ENCODE measurements around the gene CYBA.

Gene CYBA

GRCh38 chr16:88627531-88628411 lies 23.1 kb downstream of the CYBA start:
- DNase-seq, result no peak

- DNase-seq, result no peak
Measured at GRCh38 chr16:88626646-88627045, 24.2 kb downstream of the CYBA start.

DNA sequence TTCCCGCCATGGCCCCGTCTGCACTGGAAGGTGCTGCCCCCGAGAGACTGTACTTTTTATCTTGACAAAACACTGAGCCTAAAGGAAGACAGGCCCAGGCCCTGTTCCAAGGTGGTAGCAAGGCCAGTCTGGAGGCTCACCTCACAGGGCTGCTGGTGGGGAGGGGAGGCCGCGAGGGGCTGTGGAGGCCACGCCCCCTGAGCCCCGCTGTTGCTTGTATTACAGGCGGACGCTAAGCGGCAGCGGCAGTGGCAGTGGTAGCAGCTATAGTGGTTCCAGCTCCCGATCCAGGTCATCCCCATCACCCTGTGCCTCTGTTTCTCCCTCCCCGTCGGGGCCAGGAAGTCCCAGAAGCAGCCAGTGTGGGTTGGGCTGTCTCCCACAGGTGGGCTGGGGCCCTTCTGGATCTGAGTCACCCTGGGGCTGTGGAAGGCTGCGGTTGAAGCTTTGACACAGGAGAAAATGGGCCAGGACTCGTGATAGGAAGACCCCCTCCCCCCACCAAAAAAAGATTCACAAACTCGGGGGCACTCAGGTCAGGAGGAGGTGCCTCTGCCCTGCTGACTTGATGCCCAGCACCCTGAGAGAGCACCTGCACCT lies 25.8 kb downstream of the CYBA start:
- peak; percentile 5 for DNase-seq

DNA sequence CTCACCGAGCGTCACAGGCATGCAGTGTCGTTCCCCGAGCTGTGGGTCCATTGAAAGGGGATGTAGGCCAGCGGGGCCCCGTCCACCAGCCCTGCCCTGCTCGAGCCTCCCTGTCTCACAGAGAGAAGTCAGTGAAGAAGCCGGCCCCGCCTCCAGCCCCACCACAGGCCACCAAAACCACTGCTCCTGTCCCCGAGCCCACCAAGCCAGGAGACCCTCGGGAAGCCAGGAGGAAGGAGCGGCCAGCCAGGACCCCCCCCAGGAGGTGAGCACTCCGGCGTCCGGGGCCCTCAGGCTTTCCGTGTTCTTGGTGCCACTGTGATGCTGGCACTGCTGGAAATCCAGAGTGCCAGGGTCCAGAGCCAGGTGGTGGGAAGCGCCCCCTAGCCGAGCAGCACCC lies 26.4 kb downstream of the CYBA start:
- no peak for DNase-seq

DNA sequence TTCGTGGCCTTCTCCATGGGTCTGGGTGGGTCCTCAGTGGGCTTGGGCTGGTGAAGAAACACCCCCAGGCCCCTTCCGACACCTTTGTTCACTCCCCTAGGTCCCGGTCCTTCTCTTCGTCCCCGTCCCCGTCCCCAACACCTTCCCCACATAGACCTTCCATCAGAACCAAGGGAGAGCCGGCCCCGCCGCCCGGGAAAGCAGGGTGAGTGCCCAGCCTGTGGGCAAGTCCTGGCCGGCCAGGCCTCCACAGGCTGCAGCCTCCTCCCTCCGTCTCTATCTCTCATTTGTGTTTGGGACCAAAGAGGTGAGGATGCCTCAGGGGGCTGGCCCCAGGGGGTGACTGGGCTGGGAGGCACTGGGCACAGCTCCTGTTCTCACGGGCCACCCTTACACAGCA lies 27.0 kb downstream of the CYBA start:
- DNase-seq, result no peak

- no peak for DNase-seq
Measured at GRCh38 chr16:88622866-88623265, 28.0 kb downstream of the CYBA start.

DNA sequence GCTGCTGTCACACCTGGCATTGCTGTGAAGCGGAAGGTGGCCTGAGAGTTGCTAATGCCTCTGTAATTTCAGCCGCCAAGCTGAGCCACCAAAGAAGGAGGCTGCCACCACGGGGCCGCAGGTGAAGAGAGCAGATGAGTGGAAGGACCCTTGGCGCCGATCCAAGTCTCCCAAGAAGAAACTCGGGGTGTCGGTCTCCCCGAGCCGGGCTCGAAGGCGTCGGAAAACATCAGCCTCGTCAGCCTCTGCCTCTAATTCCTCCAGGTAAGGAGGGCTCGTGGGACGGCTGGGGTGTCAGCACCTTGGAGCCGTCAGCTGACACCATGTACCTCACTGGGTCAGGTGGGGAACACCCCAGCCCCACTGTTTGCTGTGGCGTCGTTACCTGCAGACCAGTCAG lies 28.7 kb downstream of the CYBA start:
- DNase-seq, result no peak

DNA sequence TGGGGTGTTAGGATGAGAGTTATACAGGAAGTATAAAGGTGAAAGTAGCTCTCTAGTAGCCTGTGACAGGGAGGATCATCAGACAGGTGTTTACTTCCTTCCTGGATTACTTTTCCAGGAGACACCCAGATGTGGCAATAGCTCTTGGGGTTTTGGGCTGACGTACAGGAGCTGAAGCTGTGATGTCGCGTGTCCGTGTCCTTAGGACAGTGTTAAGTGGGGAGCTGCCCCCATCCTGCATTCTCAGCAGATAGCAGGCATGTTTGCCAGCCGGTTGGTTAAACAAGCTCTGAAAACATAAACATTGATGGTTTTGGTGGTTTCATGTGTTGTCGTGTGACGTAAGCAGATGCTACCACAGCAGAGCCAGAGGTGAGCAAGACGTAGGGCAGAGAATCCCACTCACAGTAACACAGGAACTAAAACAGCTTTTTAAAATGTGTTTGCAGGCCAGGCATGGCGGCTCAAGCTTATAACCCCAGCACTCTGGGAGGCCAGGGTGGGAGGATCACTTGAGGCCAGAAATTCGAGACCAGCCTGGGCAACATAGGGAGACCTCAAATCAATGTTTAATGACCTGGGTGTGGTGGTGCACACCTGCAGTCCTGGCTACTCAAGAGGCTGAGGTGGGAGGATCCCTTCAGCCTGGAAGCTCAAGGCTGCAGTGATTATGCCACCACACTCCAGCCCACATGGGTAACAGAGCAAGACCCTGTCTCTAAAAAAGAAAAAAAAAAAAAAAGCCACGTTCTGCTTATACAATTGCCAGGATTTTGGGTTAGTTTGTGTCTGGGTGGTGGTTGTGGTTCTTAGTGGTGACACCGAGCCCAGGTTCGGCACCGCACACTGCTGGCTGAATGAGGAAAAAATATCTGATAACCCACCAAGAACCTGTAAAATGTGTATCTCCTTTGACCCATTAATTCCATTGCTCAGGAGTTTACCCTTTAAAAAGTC lies 30.7 kb downstream of the CYBA start:
- DNase-seq, result no peak

DNA sequence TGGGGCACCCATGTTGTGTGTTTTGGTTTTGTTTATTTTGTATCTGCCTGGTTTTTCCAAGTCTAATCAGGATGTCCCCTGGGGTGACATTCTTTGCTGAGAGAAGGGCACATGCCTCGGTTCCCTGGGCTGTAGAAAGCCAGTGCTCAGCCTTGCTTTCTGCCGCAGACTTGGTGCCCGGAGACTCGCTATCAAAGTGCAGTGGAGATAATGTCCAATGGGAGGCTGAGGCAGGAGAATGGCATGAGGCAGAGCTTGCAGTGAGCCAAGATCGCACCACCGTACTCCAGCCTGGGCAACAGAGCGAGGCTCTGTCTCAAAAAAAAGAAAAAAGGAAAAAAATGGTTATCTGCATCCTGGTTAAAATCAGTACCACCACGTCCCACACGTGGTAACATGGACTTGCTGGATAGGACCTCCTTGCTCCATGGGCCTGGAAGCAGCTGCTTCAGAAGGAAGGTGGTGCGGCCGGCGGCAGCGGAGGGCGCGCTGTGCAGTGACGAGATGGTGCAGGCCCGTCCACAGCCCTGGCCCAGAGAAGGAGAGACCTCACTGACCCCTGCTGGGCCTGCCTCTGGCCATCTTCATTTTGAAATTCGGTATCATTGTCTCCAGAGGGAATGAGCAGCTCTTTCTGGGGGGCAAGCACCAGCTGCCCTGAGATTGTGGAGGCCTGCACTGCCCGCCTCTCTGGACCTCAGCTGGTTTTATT lies 31.7 kb downstream of the CYBA start:
- no peak for DNase-seq

DNA sequence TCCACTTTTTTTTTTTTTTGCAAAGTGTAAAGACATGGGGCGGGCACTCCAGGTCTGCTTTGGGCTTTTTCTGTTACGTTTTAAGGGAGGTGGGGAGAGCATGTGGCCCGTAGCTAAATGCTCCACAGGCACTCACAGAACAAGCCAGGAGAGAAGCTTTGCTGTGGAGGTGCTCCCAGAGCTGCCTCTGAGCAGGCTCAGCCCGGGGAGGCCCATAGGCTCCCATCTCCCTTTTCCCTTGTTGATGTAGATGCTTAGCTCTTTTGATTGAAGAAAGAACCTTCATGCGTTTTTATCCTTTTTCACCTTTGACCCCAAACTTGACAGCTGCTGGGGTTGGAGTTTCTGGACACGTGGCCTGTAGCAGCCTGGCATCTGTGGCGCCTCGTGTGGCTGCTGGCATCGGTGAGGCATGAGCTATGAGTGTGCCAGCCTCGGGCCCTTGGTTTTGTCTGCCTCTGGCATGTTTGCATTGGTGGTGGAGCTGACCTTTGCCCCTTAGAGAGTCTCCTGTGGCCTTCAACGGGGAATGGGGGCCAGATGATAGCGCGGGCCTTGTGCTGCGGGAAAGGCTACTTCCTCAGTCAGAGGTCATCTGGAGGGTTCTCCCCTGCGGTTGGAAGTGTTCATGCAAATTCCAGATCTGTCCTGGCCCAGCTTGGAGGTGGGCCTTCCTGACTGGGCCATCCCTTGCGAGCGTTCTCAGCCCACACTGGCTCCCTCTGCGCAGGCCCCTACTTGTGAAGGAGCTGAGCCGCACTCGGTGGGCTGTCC lies 32.5 kb downstream of the CYBA start:
- DNase-seq, result no peak

DNA sequence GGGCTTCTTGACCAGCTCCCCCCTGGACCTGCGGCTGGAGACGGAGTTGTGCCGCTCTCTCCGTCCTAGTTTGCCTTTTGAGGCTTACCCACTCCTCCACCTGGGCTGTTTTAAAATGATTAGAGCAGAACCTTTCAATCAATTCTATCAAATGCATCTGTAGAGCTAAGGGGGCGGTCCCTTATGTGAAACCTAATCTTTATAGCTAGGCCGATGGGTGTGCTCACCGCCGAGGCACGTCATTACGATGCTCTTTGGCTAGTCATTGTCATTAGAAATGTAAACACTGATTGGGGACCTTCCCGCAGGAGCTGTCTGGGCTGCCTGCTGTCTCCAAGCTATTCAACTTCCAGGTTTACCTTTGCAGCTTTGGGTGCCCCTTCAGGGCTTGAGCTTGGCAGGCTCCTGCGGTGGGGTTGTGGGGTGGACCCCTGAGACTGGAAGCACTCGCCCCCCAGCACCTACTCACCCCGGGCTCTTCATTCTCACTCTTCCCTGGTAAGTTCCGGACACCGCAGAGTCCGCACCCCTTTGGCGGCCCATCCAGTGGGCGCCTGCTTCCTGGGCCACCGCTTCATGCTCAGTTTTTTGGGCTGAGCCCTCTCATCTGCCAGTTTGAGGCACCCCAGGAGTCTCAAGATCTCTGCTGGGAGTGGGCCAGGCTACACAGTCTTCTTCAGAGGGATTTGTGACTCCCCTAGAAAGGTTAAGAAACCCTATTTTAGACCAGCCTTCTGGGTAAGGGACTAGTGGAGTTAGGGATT lies 33.4 kb downstream of the CYBA start:
- no peak for DNase-seq

DNA sequence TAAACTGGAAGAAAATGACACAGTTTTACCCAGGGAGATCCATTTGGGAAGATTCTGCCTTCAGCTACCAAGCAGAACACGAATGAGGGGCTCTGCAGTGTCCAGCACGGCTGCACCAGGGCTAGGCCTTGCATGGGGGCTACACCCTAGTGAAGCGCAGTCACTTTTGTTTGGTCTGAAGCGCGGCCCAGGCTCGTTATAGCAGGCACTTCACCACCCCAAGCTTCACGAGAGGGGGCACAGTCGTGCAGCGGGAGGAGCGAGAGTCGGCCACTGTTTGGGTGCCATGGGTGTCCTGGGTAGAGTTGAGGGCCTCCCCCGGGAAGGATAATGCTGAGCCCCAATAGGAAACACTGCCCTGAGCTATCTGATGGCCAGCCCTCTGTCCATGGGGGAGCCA lies 34.1 kb downstream of the CYBA start:
- DNase-seq, result no peak

DNA sequence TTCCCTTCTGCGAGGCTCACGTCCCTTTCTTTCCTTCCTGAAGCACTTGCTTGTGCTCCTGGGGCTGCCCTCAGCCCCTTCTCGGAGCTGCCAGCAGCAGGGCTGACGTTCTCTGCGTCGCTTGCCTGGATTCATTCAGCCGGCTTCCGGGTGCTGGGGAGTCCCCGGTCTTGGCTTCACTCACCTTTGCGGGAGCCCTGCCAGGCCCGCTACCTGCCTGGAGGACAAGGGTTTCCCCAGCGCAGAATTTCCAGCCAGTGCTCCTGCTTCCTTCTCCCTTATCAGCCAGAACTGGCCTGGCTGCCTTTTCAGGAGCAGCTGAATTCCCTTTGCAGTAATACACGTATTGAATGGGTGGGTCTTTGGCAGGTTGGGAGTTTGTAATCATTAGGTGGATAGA lies 34.5 kb downstream of the CYBA start:
- DNase-seq, result no peak

- peak; percentile 33 for DNase-seq
Measured at GRCh38 chr16:88614818-88615580, 35.9 kb downstream of the CYBA start.

DNA sequence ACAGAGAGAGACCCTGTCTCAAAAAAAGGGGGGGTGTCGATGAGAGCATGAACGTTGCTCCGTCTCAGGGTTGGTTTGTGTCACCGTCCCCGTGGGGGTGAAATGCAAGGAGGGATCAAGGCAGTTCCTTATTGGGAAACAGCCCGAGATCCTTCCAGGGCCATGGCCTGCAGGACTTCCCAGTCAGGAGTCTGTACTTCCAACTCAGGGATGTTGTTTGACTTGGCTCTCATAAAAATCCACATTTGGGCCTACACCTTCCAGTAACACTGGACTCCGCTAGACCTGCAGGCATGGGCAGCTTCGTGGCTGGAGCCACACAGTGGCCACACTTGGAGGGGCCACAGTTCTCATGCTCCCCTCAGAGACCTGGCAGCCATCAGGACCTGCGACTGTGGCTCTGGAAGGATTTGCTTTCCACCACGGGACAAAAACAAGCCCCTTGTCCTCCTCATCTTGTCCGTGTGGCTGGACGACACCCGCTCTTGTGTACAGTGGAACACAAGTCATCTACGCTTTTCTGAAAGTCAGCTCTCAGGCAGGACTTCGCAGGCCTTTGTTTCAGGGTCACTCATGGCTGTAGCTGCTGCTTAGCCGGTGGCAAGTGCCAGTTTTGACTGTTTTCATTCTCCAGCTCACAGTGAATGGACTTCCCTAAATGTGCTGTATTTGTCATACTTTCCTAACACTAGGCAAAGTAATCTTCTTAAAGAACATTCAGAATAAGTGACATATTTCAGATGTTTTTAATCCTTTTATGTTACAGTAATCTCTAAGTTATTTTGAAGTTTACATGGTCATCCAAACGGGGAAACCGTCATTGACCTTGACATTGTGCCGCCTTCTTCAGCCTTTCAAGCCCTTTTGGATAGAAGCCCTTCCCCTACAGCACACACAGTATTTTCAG lies 36.7 kb downstream of the CYBA start:
- no peak for DNase-seq

GRCh38 chr16:88613293-88613692 lies 37.6 kb downstream of the CYBA start:
- DNase-seq, result peak; percentile 1

DNA sequence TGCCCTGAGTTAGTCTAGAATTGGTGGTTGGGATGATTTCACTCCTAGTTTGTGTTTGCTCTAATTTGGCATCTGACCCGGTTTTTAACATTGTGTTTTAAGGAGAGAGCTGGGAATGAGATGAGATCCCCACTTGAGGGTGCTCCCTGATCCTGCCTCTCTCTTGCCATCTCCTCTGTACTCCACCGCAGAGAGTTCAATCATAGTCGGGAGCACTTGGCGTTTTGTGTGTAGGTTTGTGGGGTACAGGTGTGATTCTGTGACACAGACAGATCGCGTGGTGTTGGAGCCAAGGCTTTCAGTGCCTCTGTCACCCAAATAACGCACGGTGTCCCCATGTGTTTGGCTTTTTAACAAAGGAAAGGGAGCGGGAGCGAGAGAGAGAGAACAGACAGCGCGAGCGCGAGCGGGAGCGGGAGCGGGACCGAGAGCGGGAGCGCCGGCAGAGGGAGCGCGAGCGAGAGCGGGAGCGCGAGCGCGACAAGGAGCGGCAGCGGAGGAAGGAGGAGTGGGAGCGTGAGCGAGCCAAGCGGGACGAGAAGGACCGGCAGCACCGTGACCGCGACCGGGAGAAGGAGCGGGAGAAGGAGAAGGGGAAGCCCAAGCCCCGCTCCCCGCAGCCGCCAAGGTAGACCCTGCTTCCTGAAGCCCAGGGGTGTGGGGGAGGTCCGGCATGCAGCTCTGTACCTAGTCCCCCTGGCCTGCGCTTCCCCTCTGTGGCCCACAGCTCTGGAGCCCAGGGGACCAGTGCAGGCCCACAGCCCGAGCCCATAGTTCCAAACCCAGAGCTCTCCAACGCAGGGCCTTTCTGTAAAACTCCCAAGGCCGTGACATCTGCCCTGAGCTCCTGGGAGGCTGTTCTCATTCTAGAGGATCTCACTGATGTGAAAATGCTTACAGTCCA lies 39.7 kb downstream of the CYBA start:
- DNase-seq, result no peak

DNA sequence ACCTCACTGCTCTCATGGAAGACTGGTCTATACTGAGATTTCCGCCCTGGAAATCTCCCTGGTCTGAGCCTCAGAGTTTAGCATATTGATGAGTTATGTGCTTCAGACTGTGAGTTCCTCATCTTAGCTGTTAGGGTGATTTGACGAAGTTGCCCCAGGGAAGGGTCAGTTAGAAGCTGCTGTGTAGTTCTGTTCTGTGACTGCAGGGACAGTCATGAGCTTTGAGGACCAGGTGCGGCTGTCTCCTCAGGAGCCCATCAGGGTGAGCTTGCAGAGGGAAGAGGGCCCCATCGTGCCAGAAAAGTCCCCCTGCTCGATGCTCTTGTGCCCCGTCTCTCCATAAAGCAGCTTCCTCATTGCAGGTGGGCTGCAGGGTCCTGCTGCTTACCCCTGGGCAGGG lies 40.8 kb downstream of the CYBA start:
- no peak for DNase-seq
